GM12874 (cell line): Measurements from ENCODE around the gene MAGEF1.

Experiments
- TF ChIP-seq, protein P1 (sequence below): IDR thresholded peaks from 2 replicates; pipeline ENCODE4 v1.5.1; 2011; ENCODE audit warnings: low read depth, mild to moderate bottlenecking, control low read depth, low read length, moderate library complexity; ENCODE audit not compliant: insufficient read depth

The MAGEF1 gene

DNA sequence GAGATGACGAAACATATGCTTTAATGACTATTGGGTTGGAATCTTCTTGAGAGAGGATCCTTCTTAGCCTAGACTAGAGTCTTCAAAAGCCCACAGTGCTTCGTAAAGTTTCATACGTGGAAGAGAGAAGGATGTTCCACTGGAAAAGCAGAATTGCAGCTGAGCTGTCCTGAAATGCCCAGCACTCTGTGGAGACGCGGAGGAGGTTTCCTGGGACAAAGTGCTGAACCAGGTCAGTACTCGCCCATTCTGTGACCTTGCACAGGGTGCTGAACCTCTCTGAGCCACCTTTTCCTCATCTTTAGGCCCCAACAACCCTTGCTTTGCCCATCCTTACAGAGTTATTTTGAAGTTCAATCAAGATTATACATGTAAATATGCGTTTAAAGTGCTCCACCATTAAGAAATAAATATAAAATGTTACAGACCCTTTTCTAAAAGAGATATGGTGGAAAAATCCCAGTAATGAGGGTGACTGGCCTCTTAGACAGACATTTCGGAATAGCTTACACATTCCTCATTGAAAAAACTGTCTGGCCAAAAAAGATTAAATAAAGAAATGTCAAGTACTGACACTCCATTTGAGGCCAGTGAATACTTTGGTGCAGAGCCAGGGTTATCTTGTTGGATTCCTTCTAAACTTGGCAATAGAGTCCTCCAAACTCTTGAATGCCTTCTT lies 4.2 kb upstream of the MAGEF1 start:
- TF ChIP-seq, protein P1, sequence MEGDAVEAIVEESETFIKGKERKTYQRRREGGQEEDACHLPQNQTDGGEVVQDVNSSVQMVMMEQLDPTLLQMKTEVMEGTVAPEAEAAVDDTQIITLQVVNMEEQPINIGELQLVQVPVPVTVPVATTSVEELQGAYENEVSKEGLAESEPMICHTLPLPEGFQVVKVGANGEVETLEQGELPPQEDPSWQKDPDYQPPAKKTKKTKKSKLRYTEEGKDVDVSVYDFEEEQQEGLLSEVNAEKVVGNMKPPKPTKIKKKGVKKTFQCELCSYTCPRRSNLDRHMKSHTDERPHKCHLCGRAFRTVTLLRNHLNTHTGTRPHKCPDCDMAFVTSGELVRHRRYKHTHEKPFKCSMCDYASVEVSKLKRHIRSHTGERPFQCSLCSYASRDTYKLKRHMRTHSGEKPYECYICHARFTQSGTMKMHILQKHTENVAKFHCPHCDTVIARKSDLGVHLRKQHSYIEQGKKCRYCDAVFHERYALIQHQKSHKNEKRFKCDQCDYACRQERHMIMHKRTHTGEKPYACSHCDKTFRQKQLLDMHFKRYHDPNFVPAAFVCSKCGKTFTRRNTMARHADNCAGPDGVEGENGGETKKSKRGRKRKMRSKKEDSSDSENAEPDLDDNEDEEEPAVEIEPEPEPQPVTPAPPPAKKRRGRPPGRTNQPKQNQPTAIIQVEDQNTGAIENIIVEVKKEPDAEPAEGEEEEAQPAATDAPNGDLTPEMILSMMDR, result no peak

DNA sequence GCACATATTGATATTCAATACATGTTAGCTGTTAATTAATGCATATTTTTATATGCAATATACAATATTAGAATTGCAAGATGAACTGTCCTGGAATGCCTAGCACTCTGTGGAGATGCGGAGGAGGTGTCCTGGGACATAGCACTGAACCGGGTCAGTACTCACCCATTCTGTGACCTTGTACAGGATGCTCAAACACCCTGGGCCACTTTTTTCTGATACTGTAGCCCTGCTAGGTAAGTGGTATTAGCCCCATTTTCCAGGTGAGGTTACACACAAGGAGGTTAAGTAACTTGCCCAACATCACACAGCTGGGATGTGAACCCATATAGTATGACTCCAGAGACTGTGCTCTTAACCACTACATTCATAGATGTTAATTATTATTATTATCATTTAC lies 1.7 kb upstream of the MAGEF1 start:
- TF ChIP-seq, protein P1, result no peak

DNA sequence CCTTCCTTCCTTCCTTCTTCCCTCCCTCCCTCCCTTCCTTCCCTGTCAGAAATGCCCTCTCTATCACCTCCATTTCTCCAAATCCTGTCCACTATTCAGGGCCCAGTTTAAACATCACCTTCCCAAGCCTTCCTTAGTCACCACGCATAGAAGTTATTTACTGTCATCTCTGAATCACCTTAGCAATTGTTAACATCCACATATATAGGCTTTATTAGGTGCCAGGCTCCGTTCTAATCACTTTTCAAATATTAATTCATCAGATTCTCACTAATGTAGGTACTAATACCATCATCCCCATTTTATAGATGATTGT lies 1.1 kb upstream of the MAGEF1 start:
- TF ChIP-seq, protein P1, result no peak

DNA sequence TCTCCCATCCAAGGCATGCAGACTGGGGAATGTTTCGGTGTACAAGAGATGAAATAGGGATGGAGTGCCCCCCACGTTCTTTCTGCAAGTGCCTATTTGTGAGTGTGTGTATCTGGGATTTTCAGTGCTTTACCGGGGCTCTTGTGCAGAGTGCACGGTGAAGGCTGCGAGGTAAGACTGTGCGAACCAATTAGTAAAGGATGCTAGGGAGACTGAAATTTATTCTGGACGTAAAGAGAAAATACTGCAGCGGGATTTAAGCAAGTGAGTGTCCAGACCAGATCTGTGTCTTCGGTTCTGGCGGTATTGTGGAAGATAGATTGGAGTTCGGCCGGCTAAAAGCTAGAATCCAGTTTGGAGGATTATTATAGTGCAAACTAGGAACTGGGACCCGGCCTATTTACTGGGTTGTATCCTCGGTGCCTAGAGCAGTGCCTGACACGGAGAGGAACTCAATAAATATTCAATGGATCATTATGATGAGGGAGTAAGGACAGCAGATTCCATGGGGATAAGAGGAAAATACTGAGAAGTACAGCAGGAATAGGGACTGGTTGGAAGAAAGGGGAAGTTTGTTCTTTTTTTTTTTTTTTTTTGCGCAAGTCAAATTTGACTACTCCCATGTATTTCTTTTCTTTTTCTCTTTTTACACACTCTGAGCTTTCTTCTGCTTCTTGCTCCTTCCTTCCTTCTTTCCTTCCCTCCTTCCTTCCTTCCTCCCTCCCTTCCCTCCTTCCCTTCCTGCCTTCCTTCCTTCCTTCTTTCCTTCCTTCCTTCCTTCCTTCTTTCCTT lies 580 bp upstream of the MAGEF1 start:
- TF ChIP-seq, protein P1, result no peak

DNA sequence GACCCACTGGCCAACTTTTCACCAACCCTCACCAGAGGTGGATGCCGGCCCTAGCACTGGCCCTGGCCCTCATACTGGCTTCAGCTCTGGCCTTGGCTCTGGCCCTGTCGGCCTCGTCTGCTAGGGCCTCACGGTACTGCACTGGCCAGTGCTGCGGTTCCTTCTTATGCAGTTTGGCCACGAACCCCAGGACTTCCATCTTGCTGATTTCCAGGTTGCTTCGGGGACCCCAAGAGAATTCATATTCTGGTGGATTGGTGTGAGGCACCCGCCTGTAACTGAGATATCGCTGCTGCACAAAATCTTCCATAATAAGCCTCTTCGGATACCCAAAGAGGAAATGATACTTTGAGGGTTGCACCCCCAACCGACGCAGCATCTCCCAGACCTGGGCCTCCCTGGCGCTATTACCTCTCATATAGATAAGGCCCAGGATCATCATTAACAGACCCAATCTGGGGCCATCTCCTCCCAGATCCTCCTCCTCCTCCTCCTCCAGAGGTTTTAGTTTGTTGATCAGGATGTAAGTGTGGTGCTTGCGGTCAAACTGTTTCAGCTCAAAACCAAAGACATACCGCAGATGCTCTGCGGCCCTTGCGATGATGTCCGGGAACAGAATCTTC lies 883 bp downstream of the MAGEF1 start:
- TF ChIP-seq, protein P1, result no peak

DNA sequence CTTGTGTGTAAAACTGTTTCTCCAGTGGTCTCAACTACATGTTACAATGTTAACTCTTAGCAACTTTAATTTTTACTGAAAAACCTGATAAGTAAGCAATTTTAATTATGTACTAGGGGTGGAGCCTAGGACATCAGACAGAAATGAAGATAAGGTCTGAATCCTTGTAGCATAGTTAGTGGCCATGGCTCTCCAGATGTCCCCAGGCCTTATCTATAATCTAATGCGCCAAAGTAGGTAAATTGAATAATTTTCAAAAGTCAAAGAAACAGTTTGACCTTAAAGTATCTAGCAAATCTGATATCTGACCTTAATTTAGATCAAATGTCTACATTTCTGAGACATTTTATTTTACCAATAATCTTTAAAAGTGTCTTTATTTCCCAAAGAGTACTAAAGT lies 8.2 kb downstream of the MAGEF1 start:
- TF ChIP-seq, protein P1, result no peak

DNA sequence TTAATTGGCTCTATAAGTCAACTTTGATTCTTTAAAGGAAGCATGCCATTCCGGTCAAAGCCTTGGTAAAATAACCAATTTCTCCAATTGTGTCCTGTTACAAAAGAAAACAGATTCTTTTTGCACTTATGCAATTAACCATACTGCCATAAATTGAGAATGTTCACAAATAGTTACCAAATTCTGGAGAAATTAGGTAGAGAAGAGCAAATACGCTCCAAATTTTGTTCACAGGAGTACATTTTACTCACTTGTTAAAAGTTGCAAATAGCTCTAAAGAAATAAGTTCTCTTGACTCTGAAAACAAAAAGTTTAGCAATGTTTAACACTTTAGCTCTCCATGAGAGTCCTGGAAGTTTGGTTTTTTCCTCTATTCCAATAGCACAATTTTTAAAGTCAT lies 11.1 kb downstream of the MAGEF1 start:
- TF ChIP-seq, protein P1, result no peak
